BE2C (cell line): ENCODE data around the gene MSTN. TPM values are rescaled to one million over a fixed set of nuclear protein-coding genes. Genes with fewer than 3 reads are reported as not detected.

Experiments
- DNase-seq: peaks from one replicate; pipeline ENCODE4 v3.0.0-alpha.2; 2020
- H3K27me3 ChIP-seq: fragments of 250-450 bp; sonication (Bioruptor Pico); 2 replicates; pipeline ENCODE4 v1.5.1; 2020; ENCODE audit warnings: mild to moderate bottlenecking
- H3K36me3 ChIP-seq: fragments of 250-450 bp; sonication (Bioruptor Pico); 2 replicates; pipeline ENCODE4 v1.5.1; 2020; ENCODE audit warnings: mild to moderate bottlenecking
- H3K4me1 ChIP-seq: fragments of 250-450 bp; sonication (Bioruptor Pico); 2 replicates; pipeline ENCODE4 v1.5.1; 2020
- H3K4me3 ChIP-seq: 2 replicates; pipeline ENCODE4 v1.5.1; 2011; ENCODE audit warnings: low read depth, low read length
- H3K9me3 ChIP-seq: fragments of 250-450 bp; sonication (Bioruptor Pico); 2 replicates; pipeline ENCODE4 v1.5.1; 2020
- CTCF ChIP-seq: IDR thresholded peaks from 2 replicates; pipeline ENCODE4 v1.5.1; 2012; ENCODE audit warnings: mild to moderate bottlenecking, low read depth, low read length
- polyA plus RNA-seq: library from polyadenylated mRNA; unstranded; fragments of >200 nt; gene quantifications from one replicate; pipeline ENCODE4 v1.2.1, GENCODE V29; 2012; ENCODE audit warnings: low read depth, missing spikeins; ENCODE audit not compliant: insufficient read length, insufficient read depth

MSTN gene
- 0.26 TPM for polyA plus RNA-seq

GRCh38 chr2:190062601-190063000, at the start of gene MSTN:
MSTN (minus strand) TSS chr2:190062729; CDS start chr2:190062596, 133 bp downstream.
- peak within 1 kb of the TSS; percentile 4; the same call in 1 of the 2 replicates for H3K4me3 ChIP-seq
- no peaks in the 10 kb centered on the region for H3K36me3 ChIP-seq
- no peaks in the 10 kb centered on the region for H3K27me3 ChIP-seq
- no peak for TF ChIP-seq CTCF
- peaks cover 5% of the 10 kb centered on the region; the same call in 1 of the 2 replicates for H3K4me1 ChIP-seq
- no peaks in the 10 kb centered on the region for H3K9me3 ChIP-seq
- DNase-seq = no peak

- H3K9me3 ChIP-seq = no peaks in the 10 kb centered on the region
- no peaks in the 10 kb centered on the region for H3K27me3 ChIP-seq
- no peak for TF ChIP-seq CTCF
- DNase-seq = no peak
- H3K36me3 ChIP-seq = no peaks in the 10 kb centered on the region
- peaks cover 6% of the 10 kb centered on the region for H3K4me1 ChIP-seq
- H3K4me3 ChIP-seq = no peak overlapping the region
Observed at GRCh38 chr2:190111166-190111565, 48.6 kb upstream of the MSTN start.

GRCh38 chr2:190110699-190111098, 48.2 kb upstream of the MSTN start:
- no peaks in the 10 kb centered on the region for H3K36me3 ChIP-seq
- H3K4me1 ChIP-seq = peaks cover 6% of the 10 kb centered on the region
- H3K9me3 ChIP-seq = no peaks in the 10 kb centered on the region
- DNase-seq = no peak
- H3K4me3 ChIP-seq = no peak overlapping the region
- TF ChIP-seq CTCF = no peak
- no peaks in the 10 kb centered on the region for H3K27me3 ChIP-seq

- Histone ChIP-seq H3K36me3 (no peaks in the 10 kb centered on the region), H3K4me1 (peaks cover 6% of the 10 kb centered on the region), H3K27me3 (no peaks in the 10 kb centered on the region), H3K9me3 (no peaks in the 10 kb centered on the region), H3K4me3 (no peak overlapping the region)
- DNase-seq = no peak
- no peak for TF ChIP-seq CTCF
Observed at GRCh38 chr2:190110131-190110530, 47.6 kb upstream of the MSTN start.

- Histone ChIP-seq H3K36me3 (no peaks in the 10 kb centered on the region), H3K4me3 (no peak overlapping the region), H3K9me3 (no peaks in the 10 kb centered on the region), H3K4me1 (peaks cover 6% of the 10 kb centered on the region), H3K27me3 (no peaks in the 10 kb centered on the region)
- no peak for DNase-seq
- TF ChIP-seq CTCF = no peak
Observed at GRCh38 chr2:190107409-190107808, 44.9 kb upstream of the MSTN start.

- Histone ChIP-seq H3K4me3 (no peak overlapping the region), H3K27me3 (no peaks in the 10 kb centered on the region), H3K9me3 (no peaks in the 10 kb centered on the region), H3K4me1 (peaks cover 6% of the 10 kb centered on the region), H3K36me3 (no peaks in the 10 kb centered on the region)
- no peak for TF ChIP-seq CTCF
- no peak for DNase-seq
Observed at GRCh38 chr2:190106783-190107182, 44.3 kb upstream of the MSTN start.
